ENCODE measurements around the gene CCN2.

Gene CCN2

GRCh38 chr6:131967948-131968347 is 16.8 kb upstream of the CCN2 start:
- Histone ChIP-seq H3K4me3 (ENCODE audit: low read length) (no peak overlapping the region), H3K9me3 (ENCODE audit: insufficient read depth, low read length) (no peaks in the 10 kb centered on the region), H3K4me1 (ENCODE audit: low read length) (no peaks in the 10 kb centered on the region), H3K9ac (ENCODE audit: low read length) (no peak overlapping the region), H3K27me3 (ENCODE audit: low read depth, low read length) (no peaks in the 10 kb centered on the region), H3K27ac (ENCODE audit: low read length) (no peak overlapping the region), H2AFZ (ENCODE audit: low read depth, low read length) (no peak overlapping the region), H3K36me3 (replicated peaks; ENCODE audit: low read depth, low read length) (no peaks in the 10 kb centered on the region), H3K4me2 (ENCODE audit: low read length) (no peak overlapping the region), H4K20me1 (ENCODE audit: insufficient read depth, low read length) (no peaks in the 10 kb centered on the region), H3K79me2 (ENCODE audit: low read length) (no peaks in the 10 kb centered on the region)
- no peak for TF ChIP-seq CTCF (IDR thresholded peaks at IDR 0.05; ENCODE audit: low read depth, low read length)
- no peak for TF ChIP-seq EZH2phosphoT487 (IDR thresholded peaks at IDR 0.05; ENCODE audit: low read depth)

- Histone ChIP-seq H3K36me3 (replicated peaks; ENCODE audit: low read depth, low read length) (no peaks in the 10 kb centered on the region), H2AFZ (ENCODE audit: low read depth, low read length) (no peak overlapping the region)
- TF ChIP-seq EZH2phosphoT487 (IDR thresholded peaks at IDR 0.05; ENCODE audit: low read depth) (no peak), CTCF (IDR thresholded peaks at IDR 0.05; ENCODE audit: low read depth, low read length) (no peak)
Observed at GRCh38 chr6:131966443-131966842, 15.3 kb upstream of the CCN2 start.

GRCh38 chr6:131963063-131963462 is 11.9 kb upstream of the CCN2 start:
- Histone ChIP-seq H3K9ac (ENCODE audit: low read length) (no peak overlapping the region), H3K4me2 (ENCODE audit: low read length) (no peak overlapping the region), H3K4me3 (ENCODE audit: low read length) (no peak overlapping the region), H3K27ac (ENCODE audit: low read length) (no peak overlapping the region), H3K27me3 (ENCODE audit: low read depth, low read length) (no peaks in the 10 kb centered on the region), H3K79me2 (ENCODE audit: low read length) (no peaks in the 10 kb centered on the region), H2AFZ (ENCODE audit: low read depth, low read length) (no peak overlapping the region), H3K9me3 (ENCODE audit: insufficient read depth, low read length) (no peaks in the 10 kb centered on the region), H3K4me1 (ENCODE audit: low read length) (no peaks in the 10 kb centered on the region), H3K36me3 (replicated peaks; ENCODE audit: low read depth, low read length) (no peaks in the 10 kb centered on the region), H4K20me1 (ENCODE audit: insufficient read depth, low read length) (no peaks in the 10 kb centered on the region)
- TF ChIP-seq CTCF (IDR thresholded peaks at IDR 0.05; ENCODE audit: low read depth, low read length) (no peak), EZH2phosphoT487 (IDR thresholded peaks at IDR 0.05; ENCODE audit: low read depth) (no peak)

More at GRCh38 chr6:131966443-131966842, 15.3 kb upstream of the CCN2 start:
- no peak overlapping the region for H3K4me3 ChIP-seq (ENCODE audit: low read length)
- H3K9ac ChIP-seq (ENCODE audit: low read length): no peak overlapping the region
- H3K4me2 ChIP-seq (ENCODE audit: low read length): no peak overlapping the region
- H3K27ac ChIP-seq (ENCODE audit: low read length): no peak overlapping the region
- no peaks in the 10 kb centered on the region for H3K27me3 ChIP-seq (ENCODE audit: low read depth, low read length)
- no peaks in the 10 kb centered on the region for H4K20me1 ChIP-seq (ENCODE audit: insufficient read depth, low read length)
- no peaks in the 10 kb centered on the region for H3K79me2 ChIP-seq (ENCODE audit: low read length)
- H3K4me1 ChIP-seq (ENCODE audit: low read length): no peaks in the 10 kb centered on the region
- no peaks in the 10 kb centered on the region for H3K9me3 ChIP-seq (ENCODE audit: insufficient read depth, low read length)

GRCh38 chr6:131960371-131961133 is 9.4 kb upstream of the CCN2 start:
- Histone ChIP-seq H3K4me1 (ENCODE audit: low read length) (no peaks in the 10 kb centered on the region), H3K27ac (ENCODE audit: low read length) (no peak overlapping the region), H3K36me3 (replicated peaks; ENCODE audit: low read depth, low read length) (no peaks in the 10 kb centered on the region), H3K27me3 (ENCODE audit: low read depth, low read length) (no peaks in the 10 kb centered on the region), H4K20me1 (ENCODE audit: insufficient read depth, low read length) (no peaks in the 10 kb centered on the region), H3K4me2 (ENCODE audit: low read length) (no peak overlapping the region), H2AFZ (ENCODE audit: low read depth, low read length) (no peak overlapping the region), H3K4me3 (ENCODE audit: low read length) (no peak overlapping the region), H3K79me2 (ENCODE audit: low read length) (no peaks in the 10 kb centered on the region), H3K9ac (ENCODE audit: low read length) (no peak overlapping the region), H3K9me3 (ENCODE audit: insufficient read depth, low read length) (no peaks in the 10 kb centered on the region)
- TF ChIP-seq EZH2phosphoT487 (IDR thresholded peaks at IDR 0.05; ENCODE audit: low read depth) (no peak), CTCF (IDR thresholded peaks at IDR 0.05; ENCODE audit: low read depth, low read length) (no peak; the same call in 1 of the 2 replicates)
